Activated naive CD4-positive, alpha-beta T cell treated with Interleukin-2 at 50 U/mL for 16 hours (primary cell): ENCODE data around the gene PARD3B.
"Not testable (repeated sequence)": the region's sequence is repeated elsewhere in the genome, so short reads cannot be mapped to it uniquely, and the experiment has no call there.

Source experiments
- DNase-seq: peaks from one replicate; pipeline ENCODE4 v3.0.0-alpha.2; 2020

Gene PARD3B

DNA sequence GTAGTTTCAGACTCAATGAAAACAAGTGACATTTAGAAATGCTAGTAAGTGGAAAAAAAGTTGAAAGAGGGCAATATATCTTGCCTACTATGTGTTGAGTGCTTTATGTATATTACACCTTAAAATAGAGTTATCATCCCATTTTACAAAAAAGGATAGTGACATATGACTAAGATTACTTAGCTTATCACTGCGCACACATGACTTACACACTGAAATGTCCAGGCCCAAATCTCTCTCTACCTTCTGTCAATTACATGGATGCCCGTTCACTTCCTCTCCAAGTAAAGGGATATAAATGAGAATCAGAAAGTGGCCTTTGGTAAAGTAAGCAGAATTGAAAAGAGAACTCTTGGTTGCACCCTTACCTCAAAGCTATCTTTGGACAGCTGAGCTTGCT lies 3.6 kb upstream of the PARD3B start:
- DNase-seq = no peak

DNA sequence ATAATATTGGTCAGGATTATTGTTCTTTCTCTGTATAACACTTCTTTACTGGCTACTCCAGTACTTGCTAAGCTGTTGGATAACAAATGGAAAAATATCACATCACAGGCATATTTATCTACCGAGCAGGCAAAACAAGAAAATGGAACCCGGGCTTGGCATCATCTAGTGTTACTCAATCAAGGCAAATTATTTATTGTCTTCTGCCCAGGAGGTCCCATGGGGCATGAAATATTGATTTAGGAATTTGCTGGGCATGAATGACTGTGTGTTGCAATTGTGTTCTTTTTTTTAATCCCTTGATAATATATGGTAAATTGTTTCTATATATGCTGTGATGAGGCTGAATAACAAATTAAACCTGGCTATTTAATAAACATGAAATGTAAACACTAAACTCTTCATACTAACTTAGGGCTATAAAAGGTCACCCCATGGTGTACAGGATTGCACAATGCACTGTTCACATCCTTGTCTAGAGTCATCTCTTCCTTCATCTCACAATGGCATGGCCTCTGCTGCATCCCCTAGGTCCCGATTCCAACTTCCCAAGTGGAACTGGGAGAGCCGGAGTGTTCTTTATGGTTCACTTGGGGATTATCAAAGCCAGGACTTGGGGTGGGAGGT lies 2.2 kb upstream of the PARD3B start:
- no peak for DNase-seq

DNA sequence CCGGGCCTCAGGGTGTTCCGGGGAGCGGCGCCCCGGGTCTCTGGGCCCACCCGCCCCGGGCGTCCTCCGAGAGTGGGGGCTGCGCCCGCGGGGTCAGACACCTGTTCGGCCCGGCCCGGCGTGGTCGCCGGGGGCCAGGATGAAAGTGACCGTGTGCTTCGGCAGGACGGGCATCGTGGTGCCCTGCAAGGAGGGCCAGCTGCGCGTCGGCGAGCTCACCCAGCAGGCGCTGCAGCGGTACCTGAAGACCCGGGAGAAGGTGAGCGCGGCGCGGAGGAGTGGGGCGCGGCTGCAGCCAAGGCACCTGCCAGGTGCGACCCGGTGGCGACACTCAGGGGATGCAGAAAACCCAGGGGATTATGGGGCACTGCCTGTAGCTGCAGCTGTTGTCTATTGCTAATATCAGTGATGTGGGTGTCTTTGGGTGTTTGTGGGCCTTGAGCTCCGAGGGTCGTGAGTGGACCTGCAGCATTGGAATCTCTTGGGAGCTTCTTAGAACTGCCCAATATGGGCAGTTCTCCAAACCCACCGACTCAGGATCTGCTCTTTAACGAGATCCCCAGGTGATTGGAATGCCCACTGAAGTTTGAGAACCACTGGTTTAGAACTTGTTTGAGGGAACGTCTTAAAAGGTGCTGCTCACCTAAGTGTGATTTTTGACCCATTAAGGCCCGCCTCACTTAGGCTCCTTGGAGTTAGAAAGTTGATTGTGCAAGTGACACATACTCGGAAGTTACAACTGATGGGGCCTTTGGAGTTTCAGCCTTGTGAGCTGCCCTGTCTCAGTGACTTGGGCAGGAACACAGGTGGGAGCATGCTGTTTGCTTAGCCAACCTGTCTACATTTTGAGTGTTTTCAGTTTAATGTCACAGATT lies 823 bp downstream of the PARD3B start:
- DNase-seq = no peak

DNA sequence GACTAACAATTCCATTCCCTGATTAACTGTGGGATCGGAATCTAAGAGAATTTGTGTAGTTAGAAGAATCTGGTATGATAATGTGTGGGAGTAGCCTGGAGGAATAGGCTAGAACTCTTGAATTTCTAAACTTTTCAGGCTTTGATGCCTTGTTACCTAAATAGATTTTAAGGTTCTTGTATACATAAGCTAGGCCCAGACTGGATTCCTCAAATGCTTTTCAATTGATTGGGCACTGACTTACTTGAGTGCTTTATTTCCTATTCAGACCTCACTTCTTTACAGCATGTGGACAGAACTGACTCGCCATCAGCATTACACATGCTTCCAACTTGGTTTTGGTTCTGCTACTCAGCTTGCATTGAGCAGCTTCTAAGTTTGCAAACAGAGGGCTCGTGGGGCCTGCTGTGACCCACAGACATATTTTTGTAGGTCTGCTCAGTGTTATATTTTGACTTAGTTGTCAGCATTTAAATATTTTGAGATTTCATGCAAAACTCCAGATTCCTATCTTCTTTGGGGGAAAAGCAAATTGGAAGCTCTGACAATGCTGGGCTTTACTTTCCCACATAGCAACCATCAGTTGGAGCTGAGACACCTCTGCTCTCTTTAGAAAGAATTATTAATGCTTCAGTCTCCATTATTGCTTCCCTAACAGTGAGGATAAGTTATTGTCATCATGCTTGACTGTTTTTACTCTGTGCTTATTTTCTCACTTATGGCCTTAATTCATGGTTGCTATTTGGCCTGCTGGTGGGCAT lies 5.7 kb downstream of the PARD3B start:
- DNase-seq = no peak

DNA sequence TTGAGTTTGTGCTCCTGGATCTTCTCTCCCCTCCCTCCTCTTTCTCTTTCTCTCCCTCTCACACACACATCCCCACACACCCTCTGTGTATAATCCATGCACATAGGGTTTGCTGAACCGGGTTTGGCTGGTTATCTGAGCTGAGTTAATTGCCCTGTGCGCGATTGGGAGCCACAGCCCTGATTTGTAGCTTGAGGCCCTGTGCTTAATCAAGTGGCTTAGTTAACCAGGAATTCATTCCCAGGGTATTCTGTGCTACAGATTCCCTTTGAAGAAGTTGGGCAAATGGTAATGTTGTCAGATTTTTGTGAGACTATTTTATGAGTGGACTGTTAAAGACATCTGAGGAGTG lies 6.2 kb downstream of the PARD3B start:
- no peak for DNase-seq

DNA sequence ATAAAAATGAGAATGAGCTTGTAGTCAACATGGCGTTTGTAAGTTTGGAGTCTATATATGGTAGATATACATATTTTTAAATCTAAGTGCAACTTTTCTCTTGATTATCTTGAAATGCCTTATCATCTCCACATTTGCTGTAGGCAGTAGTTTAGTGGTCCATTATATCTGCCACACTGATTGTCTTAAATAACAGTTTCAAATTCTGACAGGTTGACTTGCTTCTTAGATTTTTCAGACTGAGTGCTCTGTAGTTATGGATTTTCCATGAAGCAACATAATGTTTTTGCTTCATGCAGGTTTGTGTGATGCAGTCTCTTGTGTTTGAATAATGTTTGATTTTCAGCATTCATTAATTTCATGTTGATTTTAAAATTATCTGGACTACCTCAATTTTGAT lies 12.3 kb downstream of the PARD3B start:
- no peak for DNase-seq

DNA sequence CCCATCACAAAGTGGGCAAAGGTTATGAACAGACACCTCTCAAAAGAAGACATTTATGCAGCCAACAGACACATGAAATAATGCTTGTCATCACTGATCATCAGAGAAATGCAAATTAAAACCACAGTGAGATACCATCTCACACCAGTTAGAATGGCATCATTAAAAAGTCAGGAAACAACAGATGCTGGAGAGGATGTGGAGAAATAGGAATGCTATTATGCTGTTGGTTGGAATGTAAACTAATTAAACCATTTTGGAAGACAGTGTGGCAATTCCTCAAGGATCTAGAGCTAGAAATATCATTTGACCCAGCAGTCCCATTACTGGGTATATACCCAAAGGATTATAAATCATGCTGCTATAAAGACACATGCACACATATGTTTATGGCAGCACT lies 14.1 kb downstream of the PARD3B start:
- not testable (repeated sequence) for DNase-seq

DNA sequence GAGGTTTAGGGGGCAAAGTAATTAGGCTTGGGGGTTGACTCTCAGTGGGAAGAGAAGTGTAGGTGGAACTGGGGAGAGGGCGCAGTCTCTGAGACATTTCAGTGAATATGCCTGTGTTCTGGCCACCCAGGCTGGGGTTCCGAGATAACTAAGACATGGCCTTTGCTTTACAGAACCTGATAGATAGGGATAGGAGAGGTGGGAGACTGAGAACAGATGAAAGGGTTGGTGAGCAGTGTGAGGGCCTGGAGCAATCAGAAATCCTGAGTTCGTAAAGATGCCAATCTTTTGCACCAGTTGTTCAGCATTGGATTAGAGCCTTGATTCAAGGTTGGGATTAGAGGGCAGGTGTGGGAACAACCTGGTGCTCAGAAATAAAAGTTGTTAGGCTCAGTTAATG lies 15.6 kb downstream of the PARD3B start:
- no peak for DNase-seq

DNA sequence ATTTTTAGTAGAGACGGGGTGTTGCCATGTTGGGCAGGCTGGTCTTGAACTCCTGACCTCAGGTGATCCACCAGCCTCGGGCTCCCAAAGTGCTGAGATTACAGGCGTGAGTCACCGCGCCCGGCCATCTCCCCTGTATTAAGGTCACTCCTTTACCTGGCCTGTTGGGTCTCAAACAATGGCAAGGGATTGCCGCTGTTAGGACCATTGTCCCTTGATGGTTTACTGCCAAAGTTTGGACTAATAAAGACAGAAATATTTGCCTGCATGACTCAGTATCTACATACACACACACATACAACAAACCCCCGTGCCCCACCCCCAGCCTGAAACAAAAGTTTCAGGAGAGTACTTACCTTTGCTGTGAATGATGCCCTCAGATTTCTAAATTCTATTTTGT lies 16.5 kb downstream of the PARD3B start:
- no peak for DNase-seq

DNA sequence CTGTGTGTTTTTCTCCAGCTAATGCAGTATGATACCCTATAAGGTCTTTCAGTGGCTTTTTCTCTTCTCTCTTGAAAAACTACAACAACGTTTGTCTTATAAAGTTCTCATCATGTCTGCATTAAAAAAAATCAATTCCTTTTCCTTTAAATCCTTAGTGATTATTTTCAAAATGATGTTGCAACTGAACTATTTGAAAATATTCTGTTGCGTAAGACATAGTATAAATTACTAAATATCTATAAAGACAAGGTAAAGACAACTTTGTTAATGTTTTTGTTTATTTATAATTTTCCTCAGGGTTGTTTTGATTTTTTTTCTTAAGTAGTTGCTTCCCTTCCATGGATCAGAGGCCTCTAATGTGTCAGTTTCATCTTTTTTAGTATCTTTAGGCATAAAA lies 21.2 kb downstream of the PARD3B start:
- no peak for DNase-seq

DNA sequence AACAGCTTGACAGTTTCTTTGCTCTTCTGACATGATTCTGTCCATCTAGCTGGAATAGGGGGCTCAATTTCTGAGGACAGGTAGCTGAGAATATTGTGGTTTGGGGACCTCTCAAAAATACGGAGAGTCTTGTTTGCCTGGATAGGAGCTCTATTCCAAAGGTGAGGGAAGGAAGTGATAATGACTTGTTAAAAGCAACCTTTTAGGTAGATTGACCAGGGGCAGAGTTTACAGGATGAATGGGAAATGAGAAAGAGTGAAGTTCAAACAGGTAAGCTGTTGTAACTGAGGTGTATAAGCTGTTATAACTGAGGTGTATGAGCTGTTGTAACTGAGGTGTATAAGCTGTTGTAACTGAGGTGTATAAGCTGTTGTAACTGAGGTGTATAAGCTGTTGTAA lies 25.1 kb downstream of the PARD3B start:
- no peak for DNase-seq

DNA sequence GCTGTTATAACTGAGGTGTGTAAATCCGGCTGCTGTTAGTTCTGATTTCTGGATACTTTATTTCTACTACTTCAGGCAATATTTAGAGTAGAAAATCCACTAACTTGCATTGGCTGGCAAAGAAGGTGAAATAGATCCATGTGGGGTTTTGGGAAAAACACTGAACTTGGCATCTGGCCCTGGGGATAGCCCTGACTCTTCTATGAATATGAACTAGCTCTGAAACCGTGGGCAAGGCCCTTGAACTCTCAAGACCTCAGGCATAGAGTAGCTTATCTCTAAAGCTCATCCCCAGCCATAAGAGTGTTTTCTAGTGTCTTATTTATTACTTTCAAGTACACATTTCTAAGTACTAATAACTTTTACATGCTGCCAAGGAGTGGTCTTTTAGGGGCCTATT lies 25.8 kb downstream of the PARD3B start:
- DNase-seq = no peak

DNA sequence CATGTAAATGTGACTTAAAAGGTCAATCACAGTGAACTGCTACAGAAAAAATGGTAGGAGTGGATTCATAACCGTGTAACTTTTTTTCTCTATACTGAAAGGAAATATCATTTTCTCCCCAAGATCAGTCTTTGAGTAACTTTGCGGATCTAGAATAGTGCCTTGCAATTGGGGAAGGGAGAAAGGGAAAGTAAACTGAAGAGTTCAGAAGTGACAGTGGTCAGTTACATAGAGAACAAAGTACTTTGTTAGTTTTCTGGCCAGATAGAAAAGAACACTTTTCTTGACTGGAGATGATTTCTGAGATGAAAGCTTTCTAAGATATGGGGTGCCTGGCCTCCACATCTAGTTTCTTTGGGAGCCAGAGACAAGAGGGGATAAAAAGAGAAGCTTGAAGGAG lies 26.6 kb downstream of the PARD3B start:
- DNase-seq = no peak

DNA sequence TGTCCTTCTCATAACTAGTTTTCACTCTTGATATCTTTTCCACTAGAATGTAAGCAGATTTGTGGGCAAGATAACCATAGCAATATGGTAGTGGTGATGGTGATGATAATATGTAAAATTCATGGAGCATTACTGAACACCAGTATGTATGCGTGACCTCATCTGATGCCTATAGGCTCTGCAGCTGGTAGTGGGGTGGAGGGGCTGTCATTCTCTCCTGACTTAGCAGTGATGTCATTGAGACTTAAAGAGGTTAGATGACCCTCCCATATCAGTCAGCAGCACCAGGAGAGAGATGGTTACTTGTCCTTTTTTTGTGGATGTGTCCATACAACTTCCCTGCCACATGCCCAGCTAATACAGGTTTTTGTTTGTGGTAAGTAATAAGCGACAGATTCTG lies 27.9 kb downstream of the PARD3B start:
- DNase-seq = no peak

DNA sequence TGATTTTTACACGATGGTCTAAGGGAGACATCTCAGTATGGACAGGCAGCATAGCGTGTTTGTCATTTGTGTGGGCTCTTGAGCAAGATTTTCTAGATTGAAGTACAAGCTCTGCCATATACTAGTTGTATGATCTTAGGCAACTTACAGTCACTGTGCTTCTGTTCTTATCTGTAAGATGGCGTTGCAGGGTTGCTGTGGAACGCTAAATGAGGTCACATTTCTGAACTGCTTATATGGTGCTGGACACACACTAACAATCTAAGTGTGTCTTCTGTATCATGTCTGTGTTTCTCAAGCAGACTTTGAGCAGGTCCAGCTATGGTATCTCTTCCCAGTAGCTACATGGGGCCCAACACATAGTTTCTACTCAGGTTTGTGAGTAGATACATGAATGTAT lies 29.2 kb downstream of the PARD3B start:
- no peak for DNase-seq

DNA sequence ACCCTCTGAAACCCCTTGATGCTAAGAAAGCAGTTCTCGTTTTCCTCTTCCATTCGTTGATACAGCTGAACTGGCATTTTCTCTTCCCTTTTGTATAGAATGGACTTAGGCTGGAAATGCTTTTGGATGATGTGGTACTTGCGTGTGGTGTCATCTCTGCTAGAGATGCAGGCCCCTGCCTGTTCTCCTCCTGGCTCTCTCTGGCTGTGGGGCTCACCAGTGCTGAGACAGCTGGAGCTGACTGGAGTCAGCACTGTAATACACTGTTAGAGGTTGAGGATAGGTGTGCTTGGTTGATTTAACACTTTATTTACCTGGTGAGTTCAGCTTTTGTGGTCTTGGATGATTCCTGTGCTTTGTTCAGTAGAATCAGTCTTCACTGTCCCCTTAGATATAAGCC lies 30.2 kb downstream of the PARD3B start:
- DNase-seq = no peak

DNA sequence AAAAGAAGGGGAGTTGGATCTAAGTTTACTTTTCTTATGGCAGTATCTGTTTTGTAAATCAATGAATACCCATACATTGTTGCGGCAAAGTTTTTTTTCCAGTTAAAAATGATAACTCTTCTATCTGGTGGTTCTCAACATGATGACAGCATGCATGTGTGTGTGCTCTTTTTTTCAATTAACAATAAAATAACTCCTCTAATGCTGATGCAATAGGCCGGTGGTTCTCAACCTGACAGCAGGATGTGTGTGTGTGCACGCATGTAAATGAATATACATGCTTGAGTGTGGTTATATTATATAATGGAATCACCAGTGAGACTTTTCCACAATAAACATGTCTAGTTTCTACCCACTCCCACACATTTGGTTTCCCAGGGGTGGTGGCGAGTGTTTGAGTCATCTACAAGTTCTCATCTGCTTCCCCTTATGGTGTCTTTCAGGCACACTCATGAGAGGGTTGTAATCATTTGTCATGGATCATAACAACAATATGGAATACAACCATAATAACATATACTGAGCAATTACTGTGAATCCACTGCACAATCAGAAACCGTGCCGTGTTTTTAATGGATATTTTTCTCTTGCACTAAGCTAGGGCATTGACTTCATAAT lies 31.2 kb downstream of the PARD3B start:
- peak; percentile 24 for DNase-seq

DNA sequence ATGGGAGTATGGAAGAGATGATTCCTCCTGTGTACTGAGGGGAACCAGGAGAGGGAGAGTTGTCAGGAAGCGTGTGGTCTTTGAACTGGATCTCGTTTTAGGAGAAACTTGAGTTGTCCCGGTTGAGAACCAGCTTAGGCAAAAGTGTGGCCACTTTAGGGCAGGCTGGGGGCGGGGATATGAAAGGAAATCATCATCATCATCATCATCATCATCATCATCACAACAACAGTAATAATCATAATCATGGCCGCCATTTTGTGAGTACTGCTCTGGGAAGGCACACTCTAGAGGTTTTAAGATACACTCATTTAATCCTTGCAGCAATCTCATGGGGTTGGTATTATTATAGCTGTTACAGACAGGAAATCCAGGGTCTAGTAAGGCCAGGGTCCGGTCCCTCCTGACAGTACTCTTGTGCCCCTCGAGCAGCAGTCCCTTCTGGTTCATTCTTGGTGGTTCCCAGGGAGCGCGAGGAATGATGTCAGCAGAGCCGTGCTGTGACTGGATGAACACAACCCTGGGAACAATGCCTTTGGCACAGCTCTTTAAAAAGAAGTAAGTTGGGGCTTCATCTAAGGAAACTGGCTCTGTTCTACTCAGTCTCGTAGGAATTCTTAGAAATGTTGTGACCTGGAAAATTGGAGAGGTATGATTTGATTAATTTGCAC lies 33.8 kb downstream of the PARD3B start:
- DNase-seq = no peak

DNA sequence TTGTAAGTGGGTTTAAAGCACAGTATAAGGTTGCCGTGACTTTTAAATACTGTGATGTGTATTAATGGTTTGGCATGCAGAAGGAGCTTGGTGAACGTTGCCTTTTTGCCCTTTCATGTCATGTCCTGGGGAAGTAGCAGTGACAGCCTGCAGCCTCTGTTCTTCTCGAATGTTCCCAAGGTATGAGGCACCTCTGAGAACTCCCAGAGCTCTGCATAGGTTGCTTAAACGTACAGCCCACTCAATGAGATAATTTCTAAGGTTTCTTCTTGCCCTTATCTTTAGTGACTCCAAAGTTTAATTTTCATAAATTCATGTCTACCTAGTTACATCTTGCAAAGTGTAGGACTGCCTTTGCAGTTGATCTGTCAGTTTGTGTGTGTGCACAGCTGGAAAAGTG lies 36.7 kb downstream of the PARD3B start:
- no peak for DNase-seq

DNA sequence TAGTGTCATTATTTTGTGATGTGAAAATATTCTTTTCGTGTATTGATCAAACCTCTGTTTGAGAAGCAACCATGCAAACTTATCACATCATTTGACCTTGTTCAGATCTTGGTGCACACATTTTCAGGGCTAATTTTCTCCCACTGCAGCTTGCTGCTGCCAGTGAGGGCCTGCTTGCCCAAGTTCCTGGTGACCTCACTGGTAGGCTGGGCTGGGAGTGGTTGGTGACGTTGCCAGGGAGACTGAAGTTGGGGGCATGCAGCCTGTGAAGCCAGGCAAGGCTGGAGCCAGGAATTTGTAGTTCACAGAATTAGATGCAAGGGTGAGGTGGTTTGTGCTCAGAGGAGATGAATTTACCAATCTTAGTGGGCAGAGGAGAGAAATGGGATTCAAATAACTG lies 38.5 kb downstream of the PARD3B start:
- no peak for DNase-seq

DNA sequence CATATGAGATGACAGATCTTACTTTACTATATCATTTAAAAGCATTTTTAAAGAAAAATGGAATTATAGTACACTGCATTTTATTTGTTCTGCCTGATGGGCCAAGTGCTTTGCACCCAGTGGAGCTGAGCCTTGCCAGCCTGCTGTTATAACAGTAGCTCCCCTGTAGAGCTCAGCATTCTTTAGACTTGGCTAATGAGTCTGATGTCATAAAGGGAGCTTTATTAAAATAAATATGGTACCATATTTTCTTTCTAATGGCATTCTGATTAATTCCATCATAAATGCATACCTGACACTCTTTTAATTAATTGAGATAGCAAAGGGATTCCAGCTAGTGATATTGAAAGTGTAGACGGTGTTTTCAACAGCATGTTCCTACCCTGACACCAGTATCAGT lies 40.7 kb downstream of the PARD3B start:
- no peak for DNase-seq

DNA sequence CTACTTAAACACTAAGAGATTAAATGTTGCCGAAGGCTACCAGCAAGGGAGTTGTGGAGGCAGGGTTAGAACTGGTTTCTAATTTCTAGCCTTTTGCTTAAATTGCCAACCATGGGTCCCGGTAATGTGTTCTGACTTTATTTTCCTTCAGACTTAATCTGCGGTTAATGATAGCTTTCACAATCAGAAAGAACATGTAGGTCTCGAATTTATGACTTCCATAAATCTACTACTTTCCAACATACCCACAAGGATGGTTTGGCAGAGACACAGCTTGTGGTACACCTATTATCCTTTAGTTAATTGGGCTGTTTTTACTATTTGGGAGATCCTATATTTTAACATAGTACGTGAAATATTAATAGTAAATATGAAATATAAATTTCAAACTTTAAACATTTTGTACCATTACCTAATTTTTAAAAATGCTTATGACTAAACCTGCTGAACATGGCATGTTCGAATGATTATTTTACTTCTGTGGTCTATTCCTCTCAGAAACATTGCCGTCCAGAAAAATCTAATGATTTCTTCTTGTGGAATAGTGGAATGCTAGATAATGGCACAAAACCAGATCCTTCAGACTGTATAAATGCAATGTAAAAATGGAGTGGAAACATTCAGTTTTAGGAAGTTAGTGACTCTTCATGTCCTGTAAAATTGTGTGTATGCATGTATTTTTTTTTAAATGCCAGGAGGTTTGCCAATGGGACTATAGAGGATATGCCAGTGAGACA lies 41.3 kb downstream of the PARD3B start:
- DNase-seq = no peak
